ENCODE measurements around the gene ANO6.

The ANO6 gene

DNA sequence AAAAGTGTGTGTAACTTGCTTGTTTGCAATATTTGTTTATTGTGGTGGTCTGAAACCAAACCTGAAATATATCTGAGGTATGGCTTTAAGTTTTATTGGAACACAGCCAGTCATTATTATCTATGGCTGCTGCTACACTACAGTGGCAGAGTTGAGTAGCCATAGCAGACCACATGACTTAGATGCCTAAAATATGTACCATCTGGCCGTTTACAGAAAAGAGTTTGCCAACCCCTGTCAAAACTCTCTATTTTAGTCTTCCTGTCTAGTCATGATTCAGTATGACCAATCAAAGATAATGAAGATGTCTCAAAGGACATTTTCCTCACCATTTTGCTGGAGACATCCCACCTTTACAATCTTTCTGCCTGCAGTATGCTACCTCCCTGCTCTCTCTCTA is 242.3 kb downstream of the ANO6 start:
- DNase-seq (ENCODE audit: low spot score): no peak

DNA sequence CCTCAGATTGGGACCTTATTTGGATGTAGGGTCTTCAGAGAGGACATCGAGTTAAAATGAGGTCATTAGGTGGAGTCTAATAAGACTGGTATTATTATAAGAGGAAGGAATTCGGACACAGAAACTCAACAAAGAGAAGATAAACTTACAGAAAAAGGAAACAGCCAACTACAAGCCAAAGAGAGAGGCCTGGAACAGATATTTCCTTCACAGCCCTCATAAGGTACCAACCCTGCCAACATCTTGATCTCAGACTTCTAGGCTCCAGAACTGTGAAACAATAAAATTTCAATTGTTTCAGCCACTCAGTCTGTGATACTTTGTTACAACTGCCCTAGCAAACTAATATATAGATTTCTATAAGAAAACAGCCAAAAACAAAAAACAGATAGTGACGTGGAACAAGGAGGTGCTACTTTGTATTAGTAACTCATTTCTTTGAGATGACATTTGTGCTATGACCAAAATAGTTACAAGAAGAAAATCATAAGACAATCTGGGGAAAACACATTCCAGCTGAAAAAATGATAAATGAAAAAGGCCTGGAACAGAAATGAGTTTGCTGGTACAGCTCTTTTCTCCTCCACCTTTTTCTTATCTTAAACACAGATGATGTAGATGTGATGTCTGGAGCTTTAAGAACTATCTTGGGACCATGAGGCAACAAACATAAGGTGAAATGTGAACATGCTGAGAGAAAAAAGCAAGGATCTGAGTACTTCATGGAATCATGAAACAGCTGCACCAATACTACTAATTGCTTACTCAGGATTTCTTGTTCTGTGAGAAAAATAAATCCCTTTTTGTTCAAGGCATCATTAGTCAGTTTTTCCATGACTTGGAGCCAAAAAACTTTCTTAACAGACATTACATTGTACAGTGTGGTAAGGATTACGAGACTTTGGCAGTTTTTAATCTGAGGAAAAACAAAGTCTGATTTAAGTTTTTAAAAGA is 243.2 kb downstream of the ANO6 start:
- DNase-seq (ENCODE audit: low spot score): no peak

DNA sequence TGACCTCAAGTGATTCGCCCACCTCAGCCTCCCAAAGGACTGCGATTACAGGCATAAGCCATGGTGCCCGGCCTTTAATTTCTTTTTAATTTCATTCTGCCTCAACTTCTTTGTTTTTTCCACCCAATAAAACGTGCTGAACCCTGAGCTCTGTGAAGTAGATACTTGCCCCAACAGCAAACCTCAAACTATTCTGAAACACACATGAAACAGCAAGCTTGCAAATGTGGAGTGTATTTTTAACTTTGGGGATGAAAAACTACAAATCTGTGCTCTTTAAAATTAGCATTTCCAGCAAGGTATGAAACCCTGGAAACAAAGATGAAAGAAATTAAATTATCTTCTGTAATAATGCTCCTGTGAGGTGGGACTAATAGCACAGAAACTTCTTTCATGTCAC is 246.6 kb downstream of the ANO6 start:
- DNase-seq (ENCODE audit: low spot score): no peak

DNA sequence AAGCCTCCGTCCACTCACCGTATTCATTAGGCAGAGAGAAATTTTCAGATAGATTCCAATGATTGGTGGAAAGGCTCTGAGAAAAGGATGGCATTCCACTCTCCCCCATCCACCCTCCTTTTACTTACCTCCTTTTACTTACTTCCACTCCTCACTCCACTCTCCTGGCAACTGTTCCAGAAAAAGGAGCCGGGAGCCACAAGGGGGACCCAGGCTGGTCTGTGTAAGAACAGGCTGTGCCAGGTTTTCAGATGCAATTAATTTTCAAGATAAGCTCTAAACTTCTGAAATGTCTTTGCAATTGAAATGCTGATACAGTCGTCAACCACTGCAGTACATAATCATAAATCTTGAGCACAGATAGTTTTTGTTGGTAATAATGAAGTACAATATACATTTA is 248.8 kb downstream of the ANO6 start:
- DNase-seq (ENCODE audit: low spot score): no peak

DNA sequence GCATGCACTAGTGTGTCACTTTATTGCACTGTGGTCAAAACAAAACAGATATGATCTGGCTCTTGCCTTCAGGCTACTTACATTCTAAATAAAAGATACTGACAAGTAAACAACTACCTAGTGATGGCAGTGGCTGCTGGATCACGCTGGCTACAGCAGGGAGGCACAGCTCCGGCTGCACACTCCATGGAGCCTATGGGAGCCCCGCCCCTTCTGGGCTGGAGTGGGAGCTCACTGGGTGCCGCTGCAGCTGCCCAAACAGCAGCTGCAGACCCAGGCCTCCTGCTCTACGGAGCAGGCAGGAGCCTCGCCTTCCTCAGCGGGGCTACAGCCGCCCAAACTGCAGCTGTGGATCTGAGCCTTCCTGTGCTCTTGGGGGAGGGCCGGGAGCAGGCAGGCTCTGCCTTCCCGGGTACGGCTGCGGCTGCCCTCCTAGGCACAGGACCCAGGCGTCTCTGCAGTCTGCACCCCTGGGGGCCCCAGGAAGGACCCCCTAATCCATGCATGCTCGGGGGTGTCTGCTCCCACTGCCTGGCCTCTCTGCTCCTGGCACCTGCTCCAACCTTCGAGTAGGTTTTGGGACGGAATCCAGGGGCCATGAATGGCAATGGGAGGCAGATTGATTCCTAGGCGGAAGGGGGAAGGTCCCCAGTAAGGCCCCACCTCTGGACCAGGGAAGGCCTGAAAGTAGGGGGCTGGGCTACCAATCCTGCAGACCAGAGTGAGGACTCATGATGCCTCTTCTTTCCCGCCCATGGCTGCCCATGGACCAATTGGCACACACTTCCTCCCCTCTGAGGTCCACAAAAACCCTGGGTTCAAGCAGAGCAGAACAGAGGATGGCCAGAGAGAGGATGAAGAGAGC is 253.1 kb downstream of the ANO6 start:
- no peak for DNase-seq (ENCODE audit: low spot score)

DNA sequence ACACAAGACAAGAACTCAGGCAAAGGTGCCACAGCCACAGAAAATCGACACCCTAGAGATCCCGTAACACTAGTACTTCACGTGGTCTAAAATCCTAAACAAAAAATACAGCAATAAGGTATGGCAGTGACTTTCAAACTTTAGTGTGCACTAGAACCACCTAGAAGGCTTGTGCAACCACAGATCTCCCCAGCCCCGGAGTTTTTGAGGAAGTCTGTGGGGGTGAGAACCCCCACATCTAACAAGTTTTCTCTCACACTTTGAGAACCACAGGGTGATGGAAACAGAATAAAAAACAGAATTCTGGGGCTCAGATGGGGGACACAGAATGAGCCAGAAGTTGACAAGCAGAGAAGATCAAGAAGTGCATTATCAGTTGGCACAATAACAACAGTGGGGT is 254.0 kb downstream of the ANO6 start:
- no peak for DNase-seq (ENCODE audit: low spot score)

DNA sequence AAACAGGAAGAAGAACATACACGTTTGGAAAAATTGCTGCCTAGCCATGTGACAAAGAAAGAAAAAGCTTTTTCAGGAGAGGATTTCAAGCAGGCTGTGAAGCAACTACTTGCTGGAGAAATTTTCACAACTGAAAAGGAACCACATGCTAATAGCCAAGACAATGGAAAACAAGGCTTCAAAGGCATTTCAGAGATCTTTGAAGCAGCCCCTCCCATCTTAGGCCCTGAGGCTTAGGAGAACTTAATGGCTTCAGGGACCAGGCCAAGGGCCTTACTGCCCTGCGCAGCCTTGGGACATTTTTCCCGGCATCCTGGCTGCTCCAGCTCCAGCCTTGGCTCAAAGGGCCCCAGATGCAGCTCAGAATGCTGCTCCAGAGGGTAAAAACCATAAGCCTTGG is 257.7 kb downstream of the ANO6 start:
- DNase-seq (ENCODE audit: low spot score): no peak

DNA sequence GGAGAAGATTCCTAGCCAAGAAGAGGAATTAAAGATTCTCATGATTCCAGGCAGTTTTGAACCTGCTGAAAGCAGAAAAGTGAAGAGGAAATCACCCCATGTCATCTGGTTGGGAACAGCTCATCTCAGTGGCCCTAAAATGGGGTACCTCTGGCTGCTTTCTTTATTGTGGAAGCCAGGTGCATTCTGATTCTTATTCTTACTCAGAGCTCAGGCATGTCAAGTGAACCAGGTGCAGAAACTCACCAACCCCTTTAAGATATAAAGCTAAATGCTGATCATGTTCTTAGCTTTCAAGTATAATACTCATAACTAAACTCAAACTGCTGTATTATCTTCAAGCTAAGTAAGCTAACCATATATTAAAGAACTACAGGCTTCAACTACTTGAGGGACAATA is 259.7 kb downstream of the ANO6 start:
- DNase-seq (ENCODE audit: low spot score): no peak

DNA sequence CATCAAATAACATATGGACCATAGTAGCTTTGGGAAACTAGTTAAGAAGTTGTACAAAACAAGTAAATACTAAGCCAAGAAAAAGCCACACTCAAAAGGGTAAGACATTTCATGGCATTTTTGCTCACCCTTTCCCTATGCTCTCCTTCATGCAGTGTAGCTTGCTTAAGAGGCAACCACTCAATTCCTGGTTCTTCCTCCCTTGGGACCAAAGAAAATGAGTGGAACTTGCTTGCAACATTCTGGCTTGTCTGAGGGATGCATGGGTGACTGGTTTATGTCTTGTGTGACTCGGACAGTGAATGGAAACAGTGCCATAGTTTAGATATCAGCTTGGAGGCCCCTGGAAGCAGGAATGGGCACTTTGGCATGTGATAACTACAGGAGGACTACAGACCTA is 261.6 kb downstream of the ANO6 start:
- DNase-seq (ENCODE audit: low spot score): no peak

DNA sequence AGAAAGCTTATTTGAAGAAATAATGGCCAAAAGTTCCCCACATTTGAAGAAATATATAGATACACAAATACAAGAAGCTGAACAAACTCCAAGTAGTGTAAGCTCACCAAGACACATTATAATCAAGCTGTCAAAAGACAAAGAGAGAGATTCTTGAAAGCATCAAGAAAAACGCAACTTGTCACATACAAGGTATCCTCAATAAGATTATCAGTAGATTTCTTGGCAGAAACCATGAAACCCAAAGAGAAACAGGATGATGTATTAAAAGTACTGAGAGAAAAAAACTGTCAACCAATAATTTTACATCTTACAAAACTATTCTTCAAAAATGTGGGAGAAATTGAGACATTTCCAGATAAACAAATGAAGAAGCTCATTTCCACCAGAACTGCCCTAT is 263.0 kb downstream of the ANO6 start:
- no peak for DNase-seq (ENCODE audit: low spot score)

DNA sequence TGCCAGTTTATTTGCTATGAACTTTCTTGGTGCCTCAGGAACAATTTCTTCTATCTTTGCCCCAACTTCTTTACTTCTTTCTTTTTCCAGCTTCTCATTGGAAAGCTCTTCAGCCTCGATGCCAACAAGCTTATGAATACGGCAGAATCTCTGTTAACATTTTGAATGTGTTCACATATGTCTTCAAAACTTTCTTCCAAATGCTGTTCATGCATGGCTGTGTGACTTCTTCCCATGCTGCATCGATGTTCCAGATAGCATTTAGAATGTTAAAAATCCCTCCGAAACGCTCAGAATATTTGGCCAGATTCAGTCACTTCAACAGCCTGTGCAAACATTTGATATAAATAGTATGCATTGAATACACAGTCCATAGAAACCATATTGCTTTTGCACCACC is 265.9 kb downstream of the ANO6 start:
- DNase-seq (ENCODE audit: low spot score): no peak

DNA sequence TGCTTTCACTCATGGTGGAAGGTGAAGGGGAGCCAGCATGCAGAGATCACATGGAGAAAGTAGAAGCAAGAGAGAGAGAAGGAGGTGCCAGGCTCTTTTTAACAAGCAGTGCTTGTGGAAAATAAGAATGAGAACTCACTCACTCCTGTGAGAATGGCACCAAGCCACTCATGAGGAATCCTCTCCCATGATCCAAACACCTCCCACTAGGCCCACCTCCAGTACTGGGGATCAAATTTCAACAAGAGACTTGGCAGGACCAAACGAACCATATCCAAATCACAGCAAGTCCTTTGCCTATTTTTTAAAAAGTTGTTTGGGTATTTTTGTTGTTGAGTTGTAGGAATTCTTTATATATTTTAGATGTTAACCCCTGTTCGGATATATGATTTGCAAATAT is 267.7 kb downstream of the ANO6 start:
- DNase-seq (ENCODE audit: low spot score): no peak

Measured in Ammon's horn (tissue), 1 donor.